Measurements from ENCODE around the gene STPG3. TPM values are rescaled to one million over a fixed set of nuclear protein-coding genes. Genes with fewer than 3 reads are reported as not detected.

Gene STPG3
- total and polyA plus RNA-seq, 2 of the 8 experiments (the other 6 are each of a cell fraction or from before 2014, with no cell fraction given), result not detected

GRCh38 chr9:137205126-137206069 is 45.7 kb upstream of the STPG3 start, which contains the start of the genes NDOR1 and TMEM203 (continued):
- no peak for TF ChIP-seq FOSL1 (IDR thresholded peaks at IDR 0.05; ENCODE audit: insufficient read depth, low read depth, low read length)
- TF ChIP-seq PHF8 (conservative IDR thresholded peaks at IDR 0.05; ENCODE audit: low read depth, low read length), result peak; percentile 93
- no peak for TF ChIP-seq KDM1A (IDR thresholded peaks at IDR 0.05; ENCODE audit: borderline replicate concordance, low read length)
- 0 out of 2 replicates have a peak, but pooled peaks have one; percentile 46 for TF ChIP-seq GTF2F1 (IDR thresholded peaks at IDR 0.05; ENCODE audit: borderline replicate concordance, low read depth, low read length)
- TF ChIP-seq E2F6 (IDR thresholded peaks at IDR 0.05), result peak; percentile 47; the same call in 1 of the 2 replicates
- no peak for TF ChIP-seq SP1 (IDR thresholded peaks at IDR 0.05; ENCODE audit: low read depth, low read length)
- TF ChIP-seq TEAD4 (IDR thresholded peaks at IDR 0.05; ENCODE audit: low read depth, low read length), result no peak
- TF ChIP-seq SIX5 (IDR thresholded peaks at IDR 0.05; ENCODE audit: low read depth, low read length), result no peak
- TF ChIP-seq, protein P1, sequence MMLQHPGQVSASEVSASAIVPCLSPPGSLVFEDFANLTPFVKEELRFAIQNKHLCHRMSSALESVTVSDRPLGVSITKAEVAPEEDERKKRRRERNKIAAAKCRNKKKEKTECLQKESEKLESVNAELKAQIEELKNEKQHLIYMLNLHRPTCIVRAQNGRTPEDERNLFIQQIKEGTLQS (IDR thresholded peaks at IDR 0.05; ENCODE audit: insufficient read depth, low read depth, low read length), result peak; percentile 86
- TF ChIP-seq BACH1 (IDR thresholded peaks at IDR 0.05; ENCODE audit: low read length), result no peak
- TF ChIP-seq HDAC2 (IDR thresholded peaks at IDR 0.05; ENCODE audit: borderline replicate concordance in 1 of 2, low read depth in 2 of 2, low read length in 2 of 2), result 0 out of 4 replicates have a peak, but pooled peaks of 1 of the 2 experiments have one; percentile 80
- TF ChIP-seq SAP30 (IDR thresholded peaks at IDR 0.05; ENCODE audit: insufficient read depth, insufficient replicate concordance, low read length), result no peak
- TF ChIP-seq, protein P2, sequence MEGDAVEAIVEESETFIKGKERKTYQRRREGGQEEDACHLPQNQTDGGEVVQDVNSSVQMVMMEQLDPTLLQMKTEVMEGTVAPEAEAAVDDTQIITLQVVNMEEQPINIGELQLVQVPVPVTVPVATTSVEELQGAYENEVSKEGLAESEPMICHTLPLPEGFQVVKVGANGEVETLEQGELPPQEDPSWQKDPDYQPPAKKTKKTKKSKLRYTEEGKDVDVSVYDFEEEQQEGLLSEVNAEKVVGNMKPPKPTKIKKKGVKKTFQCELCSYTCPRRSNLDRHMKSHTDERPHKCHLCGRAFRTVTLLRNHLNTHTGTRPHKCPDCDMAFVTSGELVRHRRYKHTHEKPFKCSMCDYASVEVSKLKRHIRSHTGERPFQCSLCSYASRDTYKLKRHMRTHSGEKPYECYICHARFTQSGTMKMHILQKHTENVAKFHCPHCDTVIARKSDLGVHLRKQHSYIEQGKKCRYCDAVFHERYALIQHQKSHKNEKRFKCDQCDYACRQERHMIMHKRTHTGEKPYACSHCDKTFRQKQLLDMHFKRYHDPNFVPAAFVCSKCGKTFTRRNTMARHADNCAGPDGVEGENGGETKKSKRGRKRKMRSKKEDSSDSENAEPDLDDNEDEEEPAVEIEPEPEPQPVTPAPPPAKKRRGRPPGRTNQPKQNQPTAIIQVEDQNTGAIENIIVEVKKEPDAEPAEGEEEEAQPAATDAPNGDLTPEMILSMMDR (IDR thresholded peaks at IDR 0.05; ENCODE audit: control extremely low read depth in 1 of 3, insufficient read depth in 1 of 3, low read depth in 1 of 3, low read length in 3 of 3), result no peak
- peak; percentile 97 for TF ChIP-seq CREB1 (IDR thresholded peaks at IDR 0.05)
- no peak for TF ChIP-seq MAFK (IDR thresholded peaks at IDR 0.05; ENCODE audit: low read depth, low read length)
- TF ChIP-seq TAF1 (IDR thresholded peaks at IDR 0.05; ENCODE audit: low read depth, low read length), result peak; percentile 94
- peak; percentile 49; the same call in 1 of the 2 replicates for TF ChIP-seq CHD2 (IDR thresholded peaks at IDR 0.05; ENCODE audit: low read length)
- no peak for TF ChIP-seq EGR1 (IDR thresholded peaks at IDR 0.05; ENCODE audit: borderline replicate concordance, low read depth, low read length)
- TF ChIP-seq SIRT6 (IDR thresholded peaks at IDR 0.05; ENCODE audit: low read length), result no peak
- no peak for TF ChIP-seq CEBPB (IDR thresholded peaks at IDR 0.05; ENCODE audit: low read depth, low read length)

Measured in H1 (cell line).